Astrocyte (in vitro differentiated cells and primary cell): ENCODE measurements around the gene SLC38A1. TPM values are rescaled to one million over a fixed set of nuclear protein-coding genes. Genes with fewer than 3 reads are reported as not detected.
A peak's percentile ranks its signal among the peaks of the same experiment; 100 is the strongest.

ENCODE experiments used
- DNase-seq: peaks from one replicate; pipeline ENCODE4 v3.0.0-alpha.2; 2010; ENCODE audit warnings: low read depth
- FAIRE-seq: peaks from 2 replicates; lab custom pipeline; 2011; peaks lifted over from hg19 to GRCh38; lab: Jason Lieb, UNC
- H2AFZ ChIP-seq: 2 replicates; pipeline ENCODE4 v1.6.0; 2012; ENCODE audit warnings: low read depth, low read length, inconsistent platforms
- H3K27ac ChIP-seq: 2 replicates; pipeline ENCODE4 v1.5.1; 2011; ENCODE audit warnings: low read depth, low read length, inconsistent platforms
- H3K27me3 ChIP-seq: 2 replicates; pipeline ENCODE4 v1.6.0; 2011; ENCODE audit warnings: low read length, inconsistent platforms; ENCODE audit not compliant: insufficient read depth
- H3K36me3 ChIP-seq: 2 replicates; pipeline ENCODE4 v1.5.1; 2011; ENCODE audit warnings: low read length, inconsistent platforms; ENCODE audit not compliant: insufficient read depth
- H3K4me1 ChIP-seq: 2 replicates; pipeline ENCODE4 v1.5.1; 2011; ENCODE audit warnings: low read length, inconsistent platforms; ENCODE audit not compliant: insufficient read depth
- H3K4me2 ChIP-seq: 2 replicates; pipeline ENCODE4 v1.6.0; 2012; ENCODE audit warnings: low read length, inconsistent platforms
- H3K4me3 ChIP-seq: 2 replicates; pipeline ENCODE4 v1.5.1; 2011; ENCODE audit warnings: low read depth, mild to moderate bottlenecking, low read length, inconsistent platforms; ENCODE audit not compliant: insufficient read depth
- H3K79me2 ChIP-seq: 2 replicates; pipeline ENCODE4 v1.6.0; 2012; ENCODE audit warnings: mild to moderate bottlenecking, low read length, inconsistent platforms; ENCODE audit not compliant: insufficient read depth
- H3K9ac ChIP-seq: 2 replicates; pipeline ENCODE4 v1.6.0; 2012; ENCODE audit warnings: mild to moderate bottlenecking, low read length, inconsistent platforms
- H3K9me3 ChIP-seq: 2 replicates; pipeline ENCODE4 v1.5.1; 2012; ENCODE audit warnings: low read depth, mild to moderate bottlenecking, low read length, inconsistent platforms; ENCODE audit not compliant: insufficient read depth
- H4K20me1 ChIP-seq: 2 replicates; pipeline ENCODE4 v1.6.0; 2012; ENCODE audit warnings: low read length, inconsistent platforms; ENCODE audit not compliant: insufficient read depth
- H3K27ac Mint-ChIP-seq: one replicate; pipeline ENCODE4 v1.8.0; 2021; ENCODE audit warnings: mild to moderate bottlenecking, mixed read lengths; ENCODE audit not compliant: unreplicated experiment
- H3K27me3 Mint-ChIP-seq: one replicate; pipeline ENCODE4 v1.8.0; 2021; ENCODE audit warnings: low read depth, mixed read lengths; ENCODE audit not compliant: unreplicated experiment
- H3K36me3 Mint-ChIP-seq: one replicate; pipeline ENCODE4 v1.8.0; 2021; ENCODE audit warnings: low read depth, mixed read lengths; ENCODE audit not compliant: unreplicated experiment
- H3K4me1 Mint-ChIP-seq: one replicate; pipeline ENCODE4 v1.8.0; 2021; ENCODE audit warnings: low read depth, mixed read lengths; ENCODE audit not compliant: unreplicated experiment
- H3K4me3 Mint-ChIP-seq: one replicate; pipeline ENCODE4 v1.8.0; 2021; ENCODE audit warnings: mild to moderate bottlenecking, moderate library complexity, mixed read lengths; ENCODE audit not compliant: unreplicated experiment
- H3K9me3 Mint-ChIP-seq: one replicate; pipeline ENCODE4 v1.8.0; 2021; ENCODE audit warnings: mild to moderate bottlenecking, mixed read lengths; ENCODE audit not compliant: unreplicated experiment
- CTCF ChIP-seq: IDR thresholded peaks from 2 replicates; pipeline ENCODE4 v1.5.1; 2011; ENCODE audit warnings: low read depth, mild to moderate bottlenecking, inconsistent platforms, low read length, moderate library complexity; ENCODE audit not compliant: insufficient read depth
- EZH2 ChIP-seq: IDR thresholded peaks from 2 replicates; pipeline ENCODE4 v1.6.1; 2012; ENCODE audit warnings: mild to moderate bottlenecking, low read length, inconsistent platforms; ENCODE audit not compliant: insufficient read depth
- total RNA-seq: library from RNA; stranded (reverse); gene quantifications from 2 replicates; pipeline ENCODE4 v1.2.1, GENCODE V29; 2021

The SLC38A1 gene
- total RNA-seq, 1 donor from 2014 or later = 160 TPM

DNA sequence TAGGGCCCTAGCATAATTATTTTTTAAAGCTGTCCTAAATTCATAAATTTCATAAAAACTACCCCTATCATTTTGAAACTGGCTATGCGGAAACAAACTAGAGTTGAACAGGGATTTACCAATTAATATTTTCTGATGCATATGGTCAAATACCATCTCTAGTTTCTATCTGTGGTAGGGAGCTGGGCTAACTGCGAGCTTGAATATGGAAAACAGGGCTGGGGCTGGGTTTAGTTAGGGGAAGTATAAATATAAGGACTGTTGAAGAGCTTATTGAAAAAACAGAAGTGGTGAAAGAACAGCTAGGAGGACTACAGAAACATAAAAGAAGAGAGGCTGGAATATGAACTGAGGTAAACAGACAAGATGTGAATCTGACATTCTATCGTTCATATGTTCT lies 91.8 kb downstream of the SLC38A1 start:
- no peak overlapping the region for H3K27ac ChIP-seq
- H3K79me2 ChIP-seq = no peaks in the 10 kb centered on the region
- no peaks in the 10 kb centered on the region for H3K36me3 Mint-ChIP-seq
- H3K4me3 Mint-ChIP-seq = no peak overlapping the region
- H3K4me3 ChIP-seq = no peak overlapping the region
- TF ChIP-seq CTCF = no peak
- H3K9ac ChIP-seq = no peak overlapping the region
- H3K4me1 ChIP-seq = no peaks in the 10 kb centered on the region
- no peaks in the 10 kb centered on the region for H3K36me3 ChIP-seq
- H3K27ac Mint-ChIP-seq = no peak overlapping the region
- no peaks in the 10 kb centered on the region for H3K9me3 ChIP-seq
- H3K4me1 Mint-ChIP-seq = no peaks in the 10 kb centered on the region
- no peaks in the 10 kb centered on the region for H3K27me3 ChIP-seq
- no peaks in the 10 kb centered on the region for H3K9me3 Mint-ChIP-seq
- no peak overlapping the region for H2AFZ ChIP-seq
- H3K4me2 ChIP-seq = no peak overlapping the region
- H3K27me3 Mint-ChIP-seq = no peaks in the 10 kb centered on the region
- no peak for DNase-seq
- peak; percentile 9 for FAIRE-seq
- H4K20me1 ChIP-seq = no peaks in the 10 kb centered on the region

DNA sequence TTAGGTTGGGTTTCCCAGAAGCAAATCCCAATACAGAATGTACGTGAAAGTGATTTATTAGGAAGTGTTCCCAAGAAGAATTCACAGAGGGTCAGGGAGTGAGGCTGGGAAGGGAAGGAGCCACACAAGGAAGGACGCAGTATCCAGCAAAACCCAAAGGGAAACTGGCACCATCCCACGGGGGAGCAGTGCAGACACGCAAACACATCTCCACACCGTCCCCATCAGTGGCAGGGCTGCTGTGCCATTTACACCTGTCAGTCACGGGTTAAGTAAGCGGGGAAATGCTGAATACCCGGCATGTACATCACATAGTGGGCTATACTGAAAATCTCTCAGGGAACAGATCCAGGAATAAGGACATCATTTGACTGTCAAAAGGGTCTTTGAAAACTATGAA lies 93.9 kb downstream of the SLC38A1 start:
- H3K27me3 Mint-ChIP-seq = no peaks in the 10 kb centered on the region

More for the DNA sequence above, 93.9 kb downstream of the SLC38A1 start:
- no peak for FAIRE-seq
- Histone ChIP-seq H3K9me3 (no peaks in the 10 kb centered on the region), H3K4me2 (no peak overlapping the region), H3K4me3 (no peak overlapping the region), H3K79me2 (no peaks in the 10 kb centered on the region), H3K36me3 (no peaks in the 10 kb centered on the region), H3K27ac (no peak overlapping the region), H3K27me3 (no peaks in the 10 kb centered on the region), H2AFZ (no peak overlapping the region), H3K9ac (no peak overlapping the region), H3K4me1 (no peaks in the 10 kb centered on the region), H4K20me1 (no peaks in the 10 kb centered on the region)
- no peak overlapping the region for H3K27ac Mint-ChIP-seq
- no peaks in the 10 kb centered on the region for H3K36me3 Mint-ChIP-seq
- H3K9me3 Mint-ChIP-seq = no peaks in the 10 kb centered on the region
- no peak for DNase-seq
- H3K4me3 Mint-ChIP-seq = no peak overlapping the region
- H3K4me1 Mint-ChIP-seq = no peaks in the 10 kb centered on the region
- TF ChIP-seq EZH2 = no peak
- no peak for TF ChIP-seq CTCF
